A673 (cell line): Measurements from ENCODE around the gene EPAS1. TPM values are rescaled to one million over a fixed set of nuclear protein-coding genes. Genes with fewer than 3 reads are reported as not detected.

Experiments used
- BruUV-seq: library from RNA; stranded (reverse); fragments of 400-500 nt; replicated peaks from 2 replicates; lab custom pipeline; 2021; lab: Mats Ljungman, UMichigan
- CTCF ChIA-PET: fragments of 300-600 bp; sonication (Branson Sonifier 250); formaldehyde crosslinking; loops from one replicate; lab custom pipeline; 2022; ENCODE audit warnings: antibody characterized with exemption; lab: Charles Lee
- POLR2A ChIA-PET: fragments of 300-600 bp; sonication (Branson Sonifier 250); formaldehyde crosslinking; loops from one replicate; lab custom pipeline; 2022; ENCODE audit warnings: antibody characterized with exemption; ENCODE audit not compliant: low non-redundant PET; lab: Charles Lee
- DNase-seq: peaks from one replicate; pipeline ENCODE4 v3.0.0-alpha.2; 2015; ENCODE audit warnings: low spot score
- H3K27ac ChIP-seq: fragments of 200-600 bp; sonication (generic); 2 replicates; pipeline ENCODE4 v1.5.1; 2016; ENCODE audit warnings: mixed run types, low read depth, mild to moderate bottlenecking, mixed read lengths, antibody characterized with exemption, low read length; ENCODE audit not compliant: poor library complexity, severe bottlenecking
- H3K27me3 ChIP-seq: fragments of 200-600 bp; sonication (generic); replicated peaks from 2 replicates; pipeline ENCODE4 v1.6.1; 2017; ENCODE audit warnings: mixed run types, low read depth, mild to moderate bottlenecking, mixed read lengths, antibody characterized with exemption, low read length; ENCODE audit not compliant: insufficient read depth, poor library complexity
- H3K36me3 ChIP-seq: fragments of 200-600 bp; sonication (generic); 2 replicates; pipeline ENCODE4 v1.6.1; 2016; ENCODE audit warnings: mixed run types, mild to moderate bottlenecking, mixed read lengths, antibody characterized with exemption, low read length; ENCODE audit not compliant: insufficient read depth, poor library complexity, severe bottlenecking
- H3K4me1 ChIP-seq: fragments of 200-600 bp; sonication (generic); 2 replicates; pipeline ENCODE4 v1.6.1; 2017; ENCODE audit warnings: mixed run types, mild to moderate bottlenecking, mixed read lengths, antibody characterized with exemption, low read length; ENCODE audit not compliant: insufficient read depth, poor library complexity, severe bottlenecking
- H3K4me3 ChIP-seq: fragments of 200-600 bp; sonication (generic); 2 replicates; pipeline ENCODE4 v1.5.1; 2016; ENCODE audit warnings: low read depth, mixed run types, mild to moderate bottlenecking, mixed read lengths, low read length; ENCODE audit not compliant: poor library complexity, severe bottlenecking
- H3K9me3 ChIP-seq: fragments of 200-600 bp; sonication (generic); 2 replicates; pipeline ENCODE4 v1.6.1; 2016; ENCODE audit warnings: mixed run types, low read depth, mild to moderate bottlenecking, mixed read lengths, antibody characterized with exemption, low read length; ENCODE audit not compliant: poor library complexity, severe bottlenecking
- EZH2 ChIP-seq: fragments of 200-600 bp; sonication (generic); IDR thresholded peaks from 2 replicates; pipeline ENCODE4 v1.6.1; 2017; ENCODE audit warnings: borderline replicate concordance, low read depth, mild to moderate bottlenecking, mixed read lengths, antibody characterized with exemption, low read length; ENCODE audit not compliant: poor library complexity, severe bottlenecking
- intact Hi-C: fragments of 100-400 bp; cut with micrococcal nuclease; formaldehyde crosslinking; loops from one replicate; pipeline ENCODE4 v1.10.0; 2022; ENCODE audit not compliant: unreplicated experiment
- total RNA-seq: library from RNA; stranded (reverse); gene quantifications from 2 replicates; pipeline ENCODE4 v1.2.3, GENCODE V29; 2021
- TF ChIP-seq, protein P1 (sequence below): fragments of 300-800, 200-600 bp; sonication (generic); conservative IDR thresholded peaks from 2 replicates; pipeline ENCODE4 v1.5.1; 2017; ENCODE audit warnings: low read depth, mild to moderate bottlenecking, antibody characterized with exemption, low read length, moderate library complexity, mixed read lengths

The EPAS1 gene
- total RNA-seq, 1 experiment from 2014 or later, result 0.41 TPM

DNA sequence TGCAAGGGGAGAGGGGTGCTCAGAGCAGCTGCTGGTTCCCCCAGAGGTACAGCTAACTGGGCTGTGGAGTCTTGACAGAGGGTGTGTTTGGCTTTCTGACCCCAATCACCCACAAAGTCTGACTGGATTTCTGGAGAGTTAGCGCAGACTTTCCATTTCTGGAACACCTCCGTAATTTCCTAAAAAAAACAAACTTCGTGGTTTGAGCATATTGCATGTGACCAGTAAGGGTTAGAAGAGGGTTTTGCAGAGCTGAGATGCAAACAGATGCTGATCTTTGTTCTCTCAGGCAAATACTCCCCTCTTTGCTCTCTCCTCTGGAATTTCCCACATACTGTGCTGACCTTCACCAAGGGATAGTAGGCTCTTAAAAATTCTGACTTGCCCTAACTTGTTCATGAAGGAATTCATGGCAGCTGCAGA is 137.7 kb downstream of the EPAS1 start:
- no TSS peak for BruUV-seq
- Histone ChIP-seq H3K27me3 (peaks cover 40% of the 10 kb centered on the region), H3K4me1 (no peaks in the 10 kb centered on the region), H3K4me3 (no peak overlapping the region), H3K27ac (no peak overlapping the region), H3K36me3 (no peaks in the 10 kb centered on the region), H3K9me3 (no peaks in the 10 kb centered on the region)
- ChIA-PET POLR2A (no interaction called here), CTCF (no interaction called here)
- DNase-seq, result no peak
- no peak for TF ChIP-seq EZH2
- TF ChIP-seq, protein P1, sequence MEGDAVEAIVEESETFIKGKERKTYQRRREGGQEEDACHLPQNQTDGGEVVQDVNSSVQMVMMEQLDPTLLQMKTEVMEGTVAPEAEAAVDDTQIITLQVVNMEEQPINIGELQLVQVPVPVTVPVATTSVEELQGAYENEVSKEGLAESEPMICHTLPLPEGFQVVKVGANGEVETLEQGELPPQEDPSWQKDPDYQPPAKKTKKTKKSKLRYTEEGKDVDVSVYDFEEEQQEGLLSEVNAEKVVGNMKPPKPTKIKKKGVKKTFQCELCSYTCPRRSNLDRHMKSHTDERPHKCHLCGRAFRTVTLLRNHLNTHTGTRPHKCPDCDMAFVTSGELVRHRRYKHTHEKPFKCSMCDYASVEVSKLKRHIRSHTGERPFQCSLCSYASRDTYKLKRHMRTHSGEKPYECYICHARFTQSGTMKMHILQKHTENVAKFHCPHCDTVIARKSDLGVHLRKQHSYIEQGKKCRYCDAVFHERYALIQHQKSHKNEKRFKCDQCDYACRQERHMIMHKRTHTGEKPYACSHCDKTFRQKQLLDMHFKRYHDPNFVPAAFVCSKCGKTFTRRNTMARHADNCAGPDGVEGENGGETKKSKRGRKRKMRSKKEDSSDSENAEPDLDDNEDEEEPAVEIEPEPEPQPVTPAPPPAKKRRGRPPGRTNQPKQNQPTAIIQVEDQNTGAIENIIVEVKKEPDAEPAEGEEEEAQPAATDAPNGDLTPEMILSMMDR, result no peak
- intact Hi-C loops, result no loop called here

DNA sequence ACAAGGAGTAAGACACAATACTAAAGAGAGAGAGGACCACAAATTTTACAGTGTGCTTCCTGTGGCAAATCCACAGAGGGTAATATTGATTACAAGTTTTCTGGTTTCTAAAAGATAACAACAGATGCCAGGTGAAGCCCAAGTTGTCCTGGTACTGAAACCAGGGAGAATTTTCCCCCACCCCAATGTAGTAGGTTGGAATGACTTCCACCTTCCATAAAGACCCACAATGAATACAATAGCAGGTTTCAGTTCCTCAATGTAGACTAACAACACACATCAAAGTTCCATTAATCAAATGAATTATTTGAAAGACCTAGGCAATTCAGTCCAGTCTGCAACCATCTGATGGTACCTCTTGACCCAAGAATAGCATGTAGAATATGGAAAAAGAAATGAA is 138.1 kb downstream of the EPAS1 start:
- CTCF ChIA-PET, result no interaction called here
- H3K4me3 ChIP-seq, result no peak overlapping the region
- no peak for DNase-seq
- BruUV-seq, result no TSS peak
- H3K36me3 ChIP-seq, result no peaks in the 10 kb centered on the region
- no peaks in the 10 kb centered on the region for H3K9me3 ChIP-seq
- TF ChIP-seq EZH2, result no peak
- TF ChIP-seq, protein P1, result no peak
- H3K4me1 ChIP-seq, result no peaks in the 10 kb centered on the region
- H3K27ac ChIP-seq, result no peak overlapping the region
- POLR2A ChIA-PET, result no interaction called here
- intact Hi-C loops, result no loop called here
- peaks cover 43% of the 10 kb centered on the region for H3K27me3 ChIP-seq

DNA sequence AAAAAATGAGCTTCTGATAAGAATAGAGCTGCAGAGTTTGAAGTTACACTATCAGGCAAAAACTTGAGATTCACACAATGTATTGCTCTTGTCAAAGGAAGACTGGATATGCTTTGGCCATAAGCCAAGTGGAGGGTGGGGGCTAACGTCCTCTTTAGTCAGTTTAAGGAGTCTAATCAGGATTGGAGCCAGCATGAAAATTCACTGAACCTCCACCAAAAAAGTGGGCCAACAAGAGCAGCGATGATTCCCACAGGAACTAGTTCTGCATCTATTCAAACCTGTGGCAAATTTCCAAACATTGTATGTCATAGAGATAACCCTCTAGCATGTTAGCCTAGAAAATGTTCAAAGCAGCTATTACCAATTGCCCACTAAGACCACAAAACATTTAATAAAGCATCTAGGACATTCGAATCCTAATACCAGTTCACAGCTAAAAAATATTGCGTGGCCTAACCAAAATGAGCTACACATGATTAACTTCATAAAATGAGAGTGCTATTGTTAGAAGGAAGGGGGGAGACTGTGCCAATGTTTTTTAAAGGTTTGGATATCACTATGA is 138.7 kb downstream of the EPAS1 start:
- H3K27ac ChIP-seq, result no peak overlapping the region
- POLR2A ChIA-PET, result no interaction called here
- intact Hi-C loops, result no loop called here
- peaks cover 41% of the 10 kb centered on the region for H3K27me3 ChIP-seq
- no peaks in the 10 kb centered on the region for H3K9me3 ChIP-seq
- no TSS peak for BruUV-seq
- no peak overlapping the region for H3K4me3 ChIP-seq
- DNase-seq, result no peak
- no peak for TF ChIP-seq EZH2
- TF ChIP-seq, protein P1, result no peak
- H3K4me1 ChIP-seq, result no peaks in the 10 kb centered on the region
- CTCF ChIA-PET, result no interaction called here
- no peaks in the 10 kb centered on the region for H3K36me3 ChIP-seq

Other genes starting within 250 kb of the EPAS1 start
- gene TMEM247, start 182.2 kb downstream of the EPAS1 start, total RNA-seq, result not detected in 2 replicates
- 32.2 and 32.3 TPM in 2 replicates for gene RHOQ, start 245.1 kb downstream of the EPAS1 start, total RNA-seq
- gene ATP6V1E2, start 245.2 kb downstream of the EPAS1 start, total RNA-seq, result 5.4 and 6.2 TPM in 2 replicates